ENCODE measurements around the gene EFCAB11. TPM values are rescaled to one million over a fixed set of nuclear protein-coding genes. Genes with fewer than 3 reads are reported as not detected.

EFCAB11 gene, protein sequence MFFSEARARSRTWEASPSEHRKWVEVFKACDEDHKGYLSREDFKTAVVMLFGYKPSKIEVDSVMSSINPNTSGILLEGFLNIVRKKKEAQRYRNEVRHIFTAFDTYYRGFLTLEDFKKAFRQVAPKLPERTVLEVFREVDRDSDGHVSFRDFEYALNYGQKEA
- total RNA-seq (1 to 10 TPM; 7.8 to 8.9 (median 8.8) TPM), polyA plus RNA-seq (1 to 10 TPM; 7.2 to 9.0 (median 8.3) TPM)

DNA sequence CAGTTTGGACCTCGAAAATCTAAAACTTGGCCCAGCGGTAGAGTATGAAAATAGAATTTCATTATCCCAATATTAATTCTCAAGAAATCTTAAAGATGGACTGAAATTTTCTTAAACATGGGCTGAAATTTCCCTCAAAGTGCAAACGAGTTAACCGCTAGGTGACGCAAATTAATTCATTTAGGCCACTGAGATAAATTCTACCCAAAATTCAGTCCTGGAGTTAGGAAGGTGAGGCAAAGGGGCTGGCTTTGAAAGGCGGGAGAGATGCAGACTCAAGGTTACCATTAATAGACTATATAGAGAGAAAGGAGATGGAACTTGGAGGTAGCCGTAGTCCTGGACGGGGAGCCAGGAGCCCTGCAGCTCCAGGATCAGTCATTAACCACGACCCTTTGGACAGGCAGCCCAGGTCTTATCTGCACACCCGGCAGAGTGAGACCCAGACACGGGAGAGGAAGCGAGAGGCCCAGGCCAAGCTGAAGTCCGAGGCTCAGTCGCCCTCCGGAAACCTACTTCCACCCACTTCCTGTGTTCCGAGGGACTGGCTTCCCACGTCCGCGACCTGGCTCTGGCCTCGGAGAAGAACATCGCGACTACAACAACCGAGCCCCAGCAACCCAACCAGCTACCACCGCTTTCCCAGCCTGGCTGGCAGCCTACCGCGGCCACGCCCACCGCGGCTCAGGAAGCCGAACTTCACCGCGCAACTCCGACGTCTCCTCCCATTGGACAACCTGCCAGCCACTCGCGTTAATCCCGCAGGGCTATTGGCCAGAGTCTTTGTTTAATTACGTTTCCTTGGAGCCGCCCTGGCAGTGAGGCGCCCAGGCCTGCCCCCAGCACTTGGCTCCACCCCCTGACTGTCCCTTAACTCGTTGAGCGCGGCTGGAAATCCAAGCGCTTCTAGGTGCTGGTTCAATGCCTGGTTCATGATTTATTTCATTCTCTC, at the start of gene EFCAB11:
TSS of gene EFCAB11 (minus strand) at position 661 of the 952 bp plus-strand sequence. CDS start at position 591, 70 bp downstream.
- Histone ChIP-seq H3K9me3 (no peaks in the 10 kb centered on the region), H3K4me3 (peak within 1 kb of the TSS; percentile 67 to 94 (median 76)), H3K27ac (peak within 1 kb of the TSS; percentile 87 to 98 (median 92)), H3K27me3 (no peaks in the 10 kb centered on the region), H3K36me3 (peaks cover 0 to 5% (median 2%) of the 10 kb centered on the region in 4 donors), H3K4me1 (peaks cover 0 to 27% (median 20%) of the 10 kb centered on the region in 4 donors)
- WGBS, 2 donors, result 2% methylated on average over 44 of the region's 44 CpGs
- intact Hi-C loops (cut with DNase I), result loop anchor here (10.0 kb wide), 1 partner anchor 1390 kb away; the partner anchor contains the start of gene ZC3H14
- TF ChIP-seq, protein P1, sequence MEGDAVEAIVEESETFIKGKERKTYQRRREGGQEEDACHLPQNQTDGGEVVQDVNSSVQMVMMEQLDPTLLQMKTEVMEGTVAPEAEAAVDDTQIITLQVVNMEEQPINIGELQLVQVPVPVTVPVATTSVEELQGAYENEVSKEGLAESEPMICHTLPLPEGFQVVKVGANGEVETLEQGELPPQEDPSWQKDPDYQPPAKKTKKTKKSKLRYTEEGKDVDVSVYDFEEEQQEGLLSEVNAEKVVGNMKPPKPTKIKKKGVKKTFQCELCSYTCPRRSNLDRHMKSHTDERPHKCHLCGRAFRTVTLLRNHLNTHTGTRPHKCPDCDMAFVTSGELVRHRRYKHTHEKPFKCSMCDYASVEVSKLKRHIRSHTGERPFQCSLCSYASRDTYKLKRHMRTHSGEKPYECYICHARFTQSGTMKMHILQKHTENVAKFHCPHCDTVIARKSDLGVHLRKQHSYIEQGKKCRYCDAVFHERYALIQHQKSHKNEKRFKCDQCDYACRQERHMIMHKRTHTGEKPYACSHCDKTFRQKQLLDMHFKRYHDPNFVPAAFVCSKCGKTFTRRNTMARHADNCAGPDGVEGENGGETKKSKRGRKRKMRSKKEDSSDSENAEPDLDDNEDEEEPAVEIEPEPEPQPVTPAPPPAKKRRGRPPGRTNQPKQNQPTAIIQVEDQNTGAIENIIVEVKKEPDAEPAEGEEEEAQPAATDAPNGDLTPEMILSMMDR (IDR thresholded peaks at IDR 0.05), result no peak
- TF ChIP-seq POLR2AphosphoS5 (IDR thresholded peaks at IDR 0.05), result peak in 3 of 4 donors; percentile 56 to 60 (median 59)
- DNase-seq, result peak; percentile 99

DNA sequence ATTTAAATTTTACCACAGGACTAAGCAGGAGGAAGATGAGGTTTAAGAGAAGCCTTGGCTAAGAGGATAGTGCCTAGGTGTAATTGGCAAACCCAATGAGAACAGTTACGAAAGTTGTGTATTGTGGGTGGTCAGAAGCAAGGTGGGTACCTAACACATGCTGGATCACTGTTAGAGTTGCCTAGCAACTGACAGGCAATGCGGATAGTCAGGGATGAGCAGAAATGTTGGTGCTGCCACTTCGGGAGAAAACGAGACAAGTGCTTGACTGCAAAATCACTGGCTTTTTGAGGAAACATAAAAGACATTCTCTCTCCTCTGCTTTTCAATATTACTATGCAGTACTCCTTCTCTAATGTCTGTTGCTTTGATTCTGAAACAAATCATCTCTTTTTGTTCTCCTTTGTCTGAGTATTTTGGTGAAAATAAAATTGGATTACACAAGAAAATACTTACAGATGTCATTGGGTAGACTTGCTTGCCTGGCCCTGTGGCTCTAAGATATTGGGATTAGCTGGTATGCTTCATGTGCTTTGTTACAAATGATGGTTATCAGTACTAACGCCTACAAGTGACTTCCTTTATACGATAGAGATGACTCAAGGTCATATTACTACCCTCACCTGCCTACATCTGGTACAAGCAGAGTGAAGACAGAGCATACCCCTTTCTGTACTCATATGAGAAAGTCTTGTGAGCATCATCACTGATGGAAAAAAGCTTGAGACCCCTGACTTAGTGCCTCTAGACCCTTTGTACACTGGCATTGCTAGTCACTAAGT, 49.2 kb upstream of the EFCAB11 start:
- Histone ChIP-seq H3K27me3 (no peaks in the 10 kb centered on the region), H3K4me3 (no peak overlapping the region), H3K27ac (no peak overlapping the region), H3K36me3 (peaks cover 0 to 18% (median 0%) of the 10 kb centered on the region in 4 donors), H3K4me1 (no peaks in the 10 kb centered on the region), H3K9me3 (no peaks in the 10 kb centered on the region)
- 89 to 90% methylated on average over 6 of the region's 6 CpGs for WGBS, 2 donors
- TF ChIP-seq EP300 (IDR thresholded peaks at IDR 0.05), result no peak
- no peak for TF ChIP-seq POLR2A (IDR thresholded peaks at IDR 0.05)
- TF ChIP-seq, protein P1 (IDR thresholded peaks at IDR 0.05), result no peak
- TF ChIP-seq POLR2AphosphoS5 (IDR thresholded peaks at IDR 0.05), result no peak
- DNase-seq, result no peak
- intact Hi-C loops (cut with DNase I), result no loop called here

DNA sequence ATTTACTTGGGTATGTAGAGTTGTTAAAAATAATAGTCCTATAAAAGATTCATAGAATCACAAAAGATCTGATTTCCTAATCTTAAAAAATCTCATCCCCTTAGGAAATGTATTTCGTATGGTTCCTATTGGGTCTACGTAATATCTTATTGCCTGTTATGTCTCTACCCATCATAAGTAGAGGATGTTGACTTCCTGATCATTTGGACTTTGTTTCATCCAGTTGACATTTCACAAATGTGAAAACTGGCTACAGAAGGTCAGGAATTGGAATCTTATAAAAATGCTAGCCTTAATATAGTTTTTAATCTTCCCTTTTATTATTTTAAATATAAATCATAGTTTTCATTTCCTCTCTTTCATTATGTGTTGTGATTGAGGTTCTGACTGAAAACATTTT, 46.4 kb upstream of the EFCAB11 start:
- intact Hi-C loops (cut with DNase I), result no loop called here
- peaks cover 0 to 29% (median 11%) of the 10 kb centered on the region in 4 donors for H3K36me3 ChIP-seq
- no peak overlapping the region for H3K4me3 ChIP-seq
- WGBS, 2 donors, result 93 to 96% methylated on average over 2 of the region's 2 CpGs
- TF ChIP-seq POLR2A (IDR thresholded peaks at IDR 0.05) (no peak), EP300 (IDR thresholded peaks at IDR 0.05) (no peak), POLR2AphosphoS5 (IDR thresholded peaks at IDR 0.05) (no peak)
- TF ChIP-seq, protein P1 (IDR thresholded peaks at IDR 0.05), result no peak
- H3K27ac ChIP-seq, result no peak overlapping the region
- no peaks in the 10 kb centered on the region for H3K4me1 ChIP-seq
- no peak for DNase-seq
- H3K27me3 ChIP-seq, result no peaks in the 10 kb centered on the region
- H3K9me3 ChIP-seq, result no peaks in the 10 kb centered on the region

DNA sequence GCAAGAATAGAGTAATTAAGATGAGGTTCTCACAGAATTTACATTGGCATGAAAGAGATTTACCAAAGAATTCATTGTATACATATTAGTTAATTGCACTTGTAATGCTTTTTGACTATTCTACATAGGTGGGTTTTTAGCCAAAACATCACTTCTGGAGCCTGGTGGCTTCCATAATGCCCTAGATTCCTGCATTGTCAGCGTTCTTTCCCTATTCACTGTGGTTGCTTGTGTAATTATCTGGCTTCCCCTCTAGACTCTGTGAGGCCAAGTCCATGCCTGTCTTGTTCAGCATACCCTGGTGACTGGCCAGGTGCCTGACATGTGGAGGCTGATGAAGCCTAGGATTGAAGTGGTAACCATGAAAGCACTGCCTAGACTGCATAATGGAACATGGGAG, 42.4 kb upstream of the EFCAB11 start:
- peaks cover 3 to 57% (median 18%) of the 10 kb centered on the region in 4 donors for H3K36me3 ChIP-seq
- intact Hi-C loops (cut with DNase I), result no loop called here
- no peaks in the 10 kb centered on the region for H3K27me3 ChIP-seq
- TF ChIP-seq, protein P1 (IDR thresholded peaks at IDR 0.05), result no peak
- TF ChIP-seq POLR2A (IDR thresholded peaks at IDR 0.05), result no peak
- no peaks in the 10 kb centered on the region for H3K4me1 ChIP-seq
- no peak overlapping the region for H3K27ac ChIP-seq
- no peak overlapping the region for H3K4me3 ChIP-seq
- 96 to 97% methylated on average over 1 of the region's 1 CpG for WGBS, 2 donors
- DNase-seq, result no peak
- H3K9me3 ChIP-seq, result no peaks in the 10 kb centered on the region
